Posterior vena cava (tissue), 2 donors: Measurements from ENCODE around the gene CMTM6. TPM values are rescaled to one million over a fixed set of nuclear protein-coding genes. Genes with fewer than 3 reads are reported as not detected.
"Not testable (repeated sequence)": the region's sequence is repeated elsewhere in the genome, so short reads cannot be mapped to it uniquely, and the experiment has no call there.

ENCODE experiments used
- DNase-seq: peaks from one replicate; pipeline ENCODE4 v3.0.0-alpha.2; 2020; ENCODE audit warnings: low spot score
- intact Hi-C, 2 donors: fragments of 100-400 bp; cut with DNase I; formaldehyde crosslinking; loops; one replicate each; pipeline versions ENCODE4 v1.14.1 to v1.14.2; 2022 to 2023
- long read RNA-seq, 2 donors: library from polyadenylated mRNA; unstranded; transcript quantifications; one replicate each; pipeline ENCODE4 v2.0.0, GENCODE V29; 2020 to 2021
- total RNA-seq, 2 donors: library from RNA; stranded (reverse); fragmentation: NEBNext Ultra II Directional; extraction: Animal tissue kit (Norgen Biotek cat#: 25700); gene quantifications; one replicate each; pipeline ENCODE4 v1.2.1, GENCODE V29; 2021
- donor health status: DM: yes; HTN: yes; CAD: no.
- donor health status: DM: yes; HTN: yes; CAD: no.

The CMTM6 gene
- total RNA-seq: 10 to 100 TPM; 31.7 to 32.0 TPM
- long read RNA-seq, donor 1, transcript CMTM6-201 (4 exons, 3,863 nt): major isoform, 22 of 33 reads
- long read RNA-seq, donor 1, partial matches to known transcripts: 0 of 33 reads
- long read RNA-seq, donor 1, other reads (novel, unspliced or antisense): 11 of 33 reads
- long read RNA-seq, donor 2, transcript CMTM6-201 (4 exons, 3,863 nt): major isoform, 192 of 208 reads
- long read RNA-seq, donor 2, partial matches to known transcripts: 3 of 208 reads
- long read RNA-seq, donor 2, other reads (novel, unspliced or antisense): 11 of 208 reads

GRCh38 chr3:32502118-32502945, at the start of gene CMTM6:
CMTM6 (minus strand) TSS chr3:32502852; CDS start chr3:32502745, 107 bp downstream.
- intact Hi-C loops: loop anchor here in 1 of 2 donors (5.0 kb wide), 1 partner anchor 165 kb away; no protein-coding TSS in a partner anchor

GRCh38 chr3:32552013-32552412, 49.4 kb upstream of the CMTM6 start:
- intact Hi-C loops: no loop called here

More at GRCh38 chr3:32502118-32502945, at the start of gene CMTM6:
- DNase-seq: peak; percentile 94

GRCh38 chr3:32551496-32551895, 48.8 kb upstream of the CMTM6 start:
- DNase-seq: no peak
- intact Hi-C loops: no loop called here

More at GRCh38 chr3:32552013-32552412, 49.4 kb upstream of the CMTM6 start:
- no peak for DNase-seq

GRCh38 chr3:32551087-32551486, 48.4 kb upstream of the CMTM6 start:
- intact Hi-C loops: no loop called here
- no peak for DNase-seq

- intact Hi-C loops: no loop called here
Observed at GRCh38 chr3:32545305-32545704, 42.7 kb upstream of the CMTM6 start.

GRCh38 chr3:32544894-32545293, 42.2 kb upstream of the CMTM6 start:
- DNase-seq: no peak
- intact Hi-C loops: no loop called here

More at GRCh38 chr3:32545305-32545704, 42.7 kb upstream of the CMTM6 start:
- no peak for DNase-seq

- DNase-seq: no peak
- intact Hi-C loops: no loop called here
Observed at GRCh38 chr3:32542807-32543206, 40.2 kb upstream of the CMTM6 start.

GRCh38 chr3:32540899-32541298, 38.2 kb upstream of the CMTM6 start:
- no peak for DNase-seq
- intact Hi-C loops: no loop called here

GRCh38 chr3:32532434-32532833, 29.8 kb upstream of the CMTM6 start:
- no peak for DNase-seq
- intact Hi-C loops: loop anchor here in 1 of 2 donors (1.0 kb wide), 1 partner anchor 22 kb away; no protein-coding TSS in a partner anchor

GRCh38 chr3:32531010-32531647, 28.5 kb upstream of the CMTM6 start:
- no peak for DNase-seq
- intact Hi-C loops: no loop called here

- intact Hi-C loops: no loop called here
- no peak for DNase-seq
Observed at GRCh38 chr3:32525720-32526119, 23.1 kb upstream of the CMTM6 start.

- DNase-seq: no peak
- intact Hi-C loops: no loop called here
Observed at GRCh38 chr3:32522682-32523081, 20.0 kb upstream of the CMTM6 start.

- intact Hi-C loops: loop anchor here in 1 of 2 donors (10.0 kb wide), 1 partner anchor 146 kb away; no protein-coding TSS in a partner anchor
- DNase-seq: not testable (repeated sequence)
Observed at GRCh38 chr3:32518921-32519320, 16.3 kb upstream of the CMTM6 start.

GRCh38 chr3:32516751-32517150, 14.1 kb upstream of the CMTM6 start:
- not testable (repeated sequence) for DNase-seq
- intact Hi-C loops: loop anchor here in 1 of 2 donors (10.0 kb wide), 1 partner anchor 148 kb away; no protein-coding TSS in a partner anchor

- intact Hi-C loops: loop anchor here in 1 of 2 donors (10.0 kb wide), 1 partner anchor 154 kb away; no protein-coding TSS in a partner anchor
Observed at GRCh38 chr3:32511005-32511404, 8.4 kb upstream of the CMTM6 start.

GRCh38 chr3:32510075-32510724, 7.5 kb upstream of the CMTM6 start:
- intact Hi-C loops: loop anchor here in 1 of 2 donors (1.0 to 10.0 kb wide), 2 partner anchors 22 to 155 kb away; no protein-coding TSS in a partner anchor
- no peak for DNase-seq

More at GRCh38 chr3:32511005-32511404, 8.4 kb upstream of the CMTM6 start:
- DNase-seq: no peak

- no peak for DNase-seq
- intact Hi-C loops: no loop called here
Observed at GRCh38 chr3:32508711-32509110, 6.1 kb upstream of the CMTM6 start.

GRCh38 chr3:32506466-32506865, 3.8 kb upstream of the CMTM6 start:
- intact Hi-C loops: no loop called here

GRCh38 chr3:32502946-32503286, 264 bp upstream of the CMTM6 start:
- no peak for DNase-seq
- intact Hi-C loops: loop anchor here in 1 of 2 donors (5.0 kb wide), 1 partner anchor 164 kb away; no protein-coding TSS in a partner anchor

More at GRCh38 chr3:32506466-32506865, 3.8 kb upstream of the CMTM6 start:
- no peak for DNase-seq
